GM21526 (cell line): ENCODE measurements around the gene SLC25A25.
"Not testable (repeated sequence)": the region's sequence is repeated elsewhere in the genome, so short reads cannot be mapped to it uniquely, and the experiment has no call there.

Experiments
- ATAC-seq: cut with Tn5 transposase; IDR thresholded peaks from one replicate; pipeline ENCODE4 v1.9.1; 2021; ENCODE audit warnings: moderate library complexity; ENCODE audit not compliant: unreplicated experiment, low FRiP score

The SLC25A25 gene

DNA sequence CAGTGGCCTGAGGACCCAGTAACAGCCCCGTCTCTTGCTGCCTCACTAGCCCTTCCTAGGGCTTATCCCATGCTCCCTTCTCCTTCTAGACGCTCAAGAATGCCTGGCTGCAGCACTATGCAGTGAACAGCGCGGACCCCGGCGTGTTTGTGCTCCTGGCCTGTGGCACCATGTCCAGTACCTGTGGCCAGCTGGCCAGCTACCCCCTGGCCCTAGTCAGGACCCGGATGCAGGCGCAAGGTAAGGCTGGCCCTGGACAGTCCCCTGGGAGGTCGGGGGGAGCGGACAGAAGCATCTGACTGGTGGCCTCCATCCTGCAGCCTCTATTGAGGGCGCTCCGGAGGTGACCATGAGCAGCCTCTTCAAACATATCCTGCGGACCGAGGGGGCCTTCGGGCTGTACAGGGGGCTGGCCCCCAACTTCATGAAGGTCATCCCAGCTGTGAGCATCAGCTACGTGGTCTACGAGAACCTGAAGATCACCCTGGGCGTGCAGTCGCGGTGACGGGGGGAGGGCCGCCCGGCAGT, 39.0 kb downstream of the SLC25A25 start:
- no peak for ATAC-seq

GRCh38 chr9:128107468-128108268, 39.6 kb downstream of the SLC25A25 start:
- ATAC-seq: no peak

DNA sequence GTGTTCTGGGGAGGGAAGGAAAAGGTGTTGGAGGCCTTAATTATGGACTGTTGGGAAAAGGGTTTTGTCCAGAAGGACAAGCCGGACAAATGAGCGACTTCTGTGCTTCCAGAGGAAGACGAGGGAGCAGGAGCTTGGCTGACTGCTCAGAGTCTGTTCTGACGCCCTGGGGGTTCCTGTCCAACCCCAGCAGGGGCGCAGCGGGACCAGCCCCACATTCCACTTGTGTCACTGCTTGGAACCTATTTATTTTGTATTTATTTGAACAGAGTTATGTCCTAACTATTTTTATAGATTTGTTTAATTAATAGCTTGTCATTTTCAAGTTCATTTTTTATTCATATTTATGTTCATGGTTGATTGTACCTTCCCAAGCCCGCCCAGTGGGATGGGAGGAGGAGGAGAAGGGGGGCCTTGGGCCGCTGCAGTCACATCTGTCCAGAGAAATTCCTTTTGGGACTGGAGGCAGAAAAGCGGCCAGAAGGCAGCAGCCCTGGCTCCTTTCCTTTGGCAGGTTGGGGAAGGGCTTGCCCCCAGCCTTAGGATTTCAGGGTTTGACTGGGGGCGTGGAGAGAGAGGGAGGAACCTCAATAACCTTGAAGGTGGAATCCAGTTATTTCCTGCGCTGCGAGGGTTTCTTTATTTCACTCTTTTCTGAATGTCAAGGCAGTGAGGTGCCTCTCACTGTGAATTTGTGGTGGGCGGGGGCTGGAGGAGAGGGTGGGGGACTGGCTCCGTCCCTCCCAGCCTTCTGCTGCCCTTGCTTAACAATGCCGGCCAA, 40.4 kb downstream of the SLC25A25 start:
- no peak for ATAC-seq

DNA sequence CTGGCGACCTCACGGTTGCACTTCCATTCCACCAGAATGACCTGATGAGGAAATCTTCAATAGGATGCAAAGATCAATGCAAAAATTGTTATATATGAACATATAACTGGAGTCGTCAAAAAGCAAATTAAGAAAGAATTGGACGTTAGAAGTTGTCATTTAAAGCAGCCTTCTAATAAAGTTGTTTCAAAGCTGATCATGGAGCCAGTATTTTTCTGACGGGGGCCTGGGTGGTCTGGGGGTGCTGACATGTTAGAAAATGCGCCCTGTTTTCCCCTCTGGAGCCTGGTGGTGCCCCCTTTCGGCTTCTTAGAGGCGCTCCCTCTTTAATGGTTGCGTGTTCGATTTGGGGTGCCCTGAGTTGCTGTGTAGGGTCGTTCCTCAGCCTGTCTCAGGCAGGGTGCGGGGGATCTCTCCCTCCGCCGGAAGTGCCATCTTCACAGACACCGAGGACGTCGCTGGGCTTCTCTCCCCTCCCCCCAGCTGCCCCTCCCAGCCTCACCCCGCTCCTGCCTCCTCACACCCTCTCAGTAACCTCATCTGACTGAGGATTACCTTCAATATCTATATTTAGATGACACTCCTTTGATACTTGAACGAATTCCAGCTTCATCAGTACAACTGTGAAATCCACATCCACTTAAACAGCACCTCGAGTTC, 41.1 kb downstream of the SLC25A25 start:
- no peak for ATAC-seq

DNA sequence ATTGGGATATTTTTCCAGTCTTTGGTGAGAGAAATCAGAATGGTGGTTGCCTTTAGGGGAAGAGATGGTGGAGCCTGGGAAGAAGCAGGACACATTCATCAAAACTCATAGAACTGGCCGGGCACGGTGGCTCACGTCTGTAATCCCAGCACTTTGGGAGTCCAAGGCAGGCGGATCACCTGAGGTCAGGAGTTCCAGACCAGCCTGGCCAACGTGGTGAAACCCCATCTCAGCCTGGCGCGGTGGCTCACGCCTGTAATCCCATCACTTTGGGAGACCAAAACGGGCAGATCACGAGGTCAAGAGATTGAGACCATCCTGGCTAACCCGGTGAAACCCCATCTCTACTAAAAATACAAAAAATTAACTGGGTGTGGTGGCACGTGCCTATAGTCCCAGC, 43.7 kb downstream of the SLC25A25 start:
- not testable (repeated sequence) for ATAC-seq

DNA sequence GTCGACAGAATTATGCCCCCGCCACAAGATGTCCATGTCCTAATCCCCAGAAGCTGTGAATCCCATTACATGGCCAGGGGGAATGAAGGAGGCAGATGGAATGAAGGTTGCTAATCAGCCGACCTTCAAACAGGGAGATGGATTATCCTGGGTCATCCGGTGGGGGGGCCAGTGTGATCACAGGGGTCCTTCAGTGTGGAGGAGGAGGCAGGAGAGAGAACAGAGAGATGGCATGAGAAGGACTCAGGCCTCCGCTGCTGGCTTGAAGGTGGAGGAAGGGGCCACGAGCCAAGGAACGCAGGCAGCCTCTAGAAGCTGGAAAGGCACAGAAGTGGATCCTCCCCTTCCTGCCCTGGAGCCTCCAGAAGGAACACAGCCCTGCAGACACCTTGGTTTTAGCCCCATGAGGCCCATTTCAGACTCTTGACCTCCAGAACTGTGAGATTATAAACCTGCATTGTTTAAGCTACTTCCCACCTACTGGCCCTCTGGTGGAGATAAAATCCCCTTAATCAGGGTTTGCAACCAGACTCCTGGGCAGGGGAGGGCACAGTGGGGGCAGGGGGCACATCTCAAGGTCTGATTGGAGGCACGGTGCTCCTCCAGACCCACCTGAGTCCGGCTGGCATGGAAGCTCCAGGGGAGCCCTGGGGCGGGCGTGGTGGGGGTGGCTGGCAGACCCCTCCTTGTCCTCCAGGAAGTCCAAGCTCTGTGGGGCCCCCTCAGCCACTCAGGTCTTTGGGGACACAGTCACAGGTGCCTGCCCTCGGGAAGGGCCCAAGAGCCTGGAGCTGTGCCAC, 45.7 kb downstream of the SLC25A25 start:
- no peak for ATAC-seq

- ATAC-seq: no peak
Measured at GRCh38 chr9:128114326-128115186, 46.5 kb downstream of the SLC25A25 start.

GRCh38 chr9:128115187-128116103, 47.4 kb downstream of the SLC25A25 start:
- ATAC-seq: no peak

- no peak for ATAC-seq
Measured at GRCh38 chr9:128116104-128117083, 48.4 kb downstream of the SLC25A25 start.

DNA sequence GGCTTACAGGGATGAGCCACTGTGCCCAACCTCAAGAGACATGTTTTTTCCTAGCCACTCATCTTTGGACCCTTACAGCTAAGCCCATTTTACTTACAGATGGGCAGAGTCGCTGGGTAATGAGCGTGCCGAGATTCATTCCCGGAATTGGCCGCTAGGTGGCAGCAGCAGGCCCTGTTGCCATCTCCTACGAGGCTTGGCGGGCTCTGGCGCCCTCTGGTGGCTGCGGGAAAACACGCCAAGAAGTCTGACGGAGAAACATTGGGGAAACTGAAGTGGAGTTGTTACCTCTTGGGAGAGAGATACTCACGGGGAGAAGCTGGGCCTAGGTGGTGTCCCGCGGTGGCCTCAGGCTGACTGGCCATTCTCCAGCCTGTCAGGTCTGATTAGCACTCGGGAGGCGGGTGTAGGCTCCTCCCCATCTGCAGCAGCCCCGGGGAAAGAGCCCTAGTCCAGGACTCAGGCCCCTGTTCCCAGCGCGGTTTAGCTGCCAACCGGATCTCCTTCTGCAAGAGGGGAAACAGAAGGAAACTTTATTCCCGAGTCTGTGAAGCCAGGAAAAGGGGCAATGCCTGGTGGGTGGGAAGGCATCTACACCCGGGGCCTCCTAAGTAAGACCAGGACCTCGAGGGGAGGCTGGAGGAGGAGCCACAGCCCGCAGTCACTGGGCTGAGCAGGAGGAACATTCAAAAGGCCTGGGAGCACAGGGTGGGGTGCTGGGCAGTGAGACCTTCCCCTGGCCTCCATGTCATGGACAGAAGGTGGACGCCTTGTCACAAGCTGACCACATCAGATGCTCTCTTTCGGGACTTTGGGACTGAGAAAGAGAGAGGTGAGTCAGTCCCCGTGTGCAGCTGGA, 49.8 kb downstream of the SLC25A25 start:
- ATAC-seq: no peak

GRCh38 chr9:128118472-128118857, 50.4 kb downstream of the SLC25A25 start:
- no peak for ATAC-seq

DNA sequence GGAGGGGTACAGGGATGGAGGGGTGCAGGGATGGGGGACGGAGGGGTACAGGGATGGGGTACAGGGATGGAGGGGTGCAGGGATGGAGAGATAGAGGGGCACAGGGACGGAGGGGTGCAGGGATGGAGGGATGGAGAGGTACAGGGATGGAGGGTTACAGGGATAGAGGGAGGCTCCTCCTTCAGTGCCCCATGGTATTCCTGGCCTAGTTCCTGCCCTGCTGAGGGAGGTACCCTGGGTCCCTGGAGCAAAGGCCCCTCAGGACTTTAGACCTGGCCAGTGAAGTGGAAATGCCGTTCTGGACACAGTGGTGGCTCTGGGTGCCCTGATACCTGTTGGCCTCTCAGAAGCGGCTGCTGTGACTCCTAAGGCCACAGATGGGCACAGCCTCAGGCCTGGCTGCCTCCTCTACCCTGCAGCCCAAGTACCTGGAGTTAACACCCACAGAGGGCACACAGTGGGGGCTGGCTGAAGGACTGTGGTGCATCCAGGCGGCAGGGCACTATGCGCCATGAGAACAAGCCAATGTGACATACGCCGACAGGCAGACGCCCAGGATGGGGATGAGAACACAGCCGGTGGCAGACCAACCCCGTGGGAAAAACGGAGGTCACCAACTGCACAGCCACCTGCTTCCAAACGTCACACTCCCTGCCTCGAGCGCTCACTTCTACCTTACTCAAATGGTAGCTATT, 51.1 kb downstream of the SLC25A25 start:
- ATAC-seq: no peak

- no peak for ATAC-seq
Measured at GRCh38 chr9:128120061-128120740, 52.2 kb downstream of the SLC25A25 start.

- ATAC-seq: no peak
Measured at GRCh38 chr9:128120741-128121465, 52.9 kb downstream of the SLC25A25 start.

DNA sequence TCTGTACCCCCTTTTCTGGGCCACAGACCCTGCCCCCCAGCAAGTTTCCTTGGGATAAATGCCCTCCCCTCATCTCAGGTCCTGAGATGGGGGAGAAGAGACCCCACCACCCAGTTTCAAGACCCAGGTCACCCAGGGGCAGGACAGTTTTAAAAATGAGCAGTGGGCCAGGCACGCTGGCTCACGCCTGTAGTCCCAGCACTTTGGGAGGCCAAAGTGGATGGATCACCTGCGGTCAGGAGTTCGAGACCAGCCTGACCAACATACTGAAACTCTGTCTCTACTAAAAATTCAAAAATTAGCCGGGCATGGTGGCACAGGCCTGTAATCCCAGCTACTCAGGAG, 53.4 kb downstream of the SLC25A25 start:
- no peak for ATAC-seq
